Body of pancreas (tissue), 4 donors: ENCODE data around the gene BZW2.

ENCODE experiments used
- CTCF ChIP-seq, 7 experiments: fragments of 450-650 bp in 4 of 7; fragments of 200-600 bp in 3 of 7; sonication (generic) in 3 of 7; IDR thresholded peaks; one replicate each; pipeline ENCODE4 v1.5.1; 2016 to 2019; ENCODE audit warnings: antibody characterized with exemption in 7 of 7
- POLR2A ChIP-seq, 3 donors: fragments of 450-650 bp; IDR thresholded peaks; one replicate each; pipeline ENCODE4 v1.6.1; 2016; ENCODE audit warnings: antibody characterized with exemption in 3 of 3, mild to moderate bottlenecking in 2 of 3

GRCh38 chr7:16684935-16685334 is 39.0 kb downstream of the BZW2 start:
- TF ChIP-seq CTCF (IDR thresholded peaks at IDR 0.05) = no peak
- no peak for TF ChIP-seq POLR2A (IDR thresholded peaks at IDR 0.05)
